GM12878 (cell line): ENCODE results near the gene CYS1. TPM values are rescaled to one million over a fixed set of nuclear protein-coding genes. Genes with fewer than 3 reads are reported as not detected.

Source experiments
- CBFB ChIP-seq: IDR thresholded peaks from 2 replicates; pipeline ENCODE4 v1.6.1; 2016; ENCODE audit warnings: antibody characterized with exemption, low read depth
- CHD4 ChIP-seq: fragments of 200-600 bp; sonication (generic); IDR thresholded peaks from 2 replicates; pipeline ENCODE4 v1.6.1; 2016; ENCODE audit warnings: mild to moderate bottlenecking
- KAT2A ChIP-seq: conservative IDR thresholded peaks from 2 replicates; pipeline ENCODE4 v1.6.1; 2011; ENCODE audit warnings: low read depth, low read length; ENCODE audit not compliant: control insufficient read depth
- NFIC ChIP-seq: IDR thresholded peaks from 2 replicates; pipeline ENCODE4 v1.6.1; 2012; ENCODE audit warnings: low read depth, mild to moderate bottlenecking, inconsistent platforms, low read length, moderate library complexity
- NFYB ChIP-seq: IDR thresholded peaks from 2 replicates; pipeline ENCODE4 v1.6.1; 2011; ENCODE audit warnings: low read depth, mild to moderate bottlenecking, low read length, improper control_type of control experiment, moderate library complexity; ENCODE audit not compliant: insufficient read depth
- REST ChIP-seq: IDR thresholded peaks from 2 replicates; pipeline ENCODE4 v1.6.1; 2012; ENCODE audit warnings: mild to moderate bottlenecking, low read depth, low read length
- SIN3A ChIP-seq: IDR thresholded peaks from 2 replicates; pipeline ENCODE4 v1.6.1; 2012; ENCODE audit warnings: low read depth, low read length, improper control_type of control experiment
- ZBTB33 ChIP-seq: fragments of 450-650 bp; IDR thresholded peaks from 2 replicates; pipeline ENCODE4 v1.6.1; 2017; ENCODE audit warnings: mild to moderate bottlenecking
- polyA plus RNA-seq, 11 experiments: library from polyadenylated mRNA; depleted of rRNA in 4 of 11; unstranded in 6 of 11; stranded (reverse) in 5 of 11; fragments of >200 nt; fragmentation: Nextera tagmentation in 4 of 11; fragmentation: Illumina TruSeq in 1 of 11; extraction: Ambion mirVana in 4 of 11; extraction: Trizol in 1 of 11; gene quantifications; 1 replicate in 1 of 11; 2 replicates in 10 of 11; pipeline versions ENCODE4 v1.2.1 to v1.2.3, GENCODE V29; 2011 to 2016; ENCODE audit warnings: inconsistent platforms in 2 of 11, missing spikeins in 2 of 11, low read depth in 1 of 11
- total RNA-seq, 4 experiments: library from RNA; depleted of rRNA in 3 of 4; stranded (reverse); fragments of >200 nt in 3 of 4; fragmentation: Illumina TruSeq in 1 of 4; extraction: Trizol in 1 of 4; gene quantifications; 2 replicates each; pipeline versions ENCODE4 v1.2.1 to v1.2.3, GENCODE V29; 2013 to 2021

The CYS1 gene
- total and polyA plus RNA-seq, 10 of the 15 experiments (the other 5 are each of a cell fraction or from before 2014, with no cell fraction given): 0.35 to 6.4 (median 2.5) TPM

GRCh38 chr2:10026940-10027569, 53.2 kb downstream of the CYS1 start (continued):
- TF ChIP-seq CBFB: no peak
- TF ChIP-seq NFIC: no peak
- no peak for TF ChIP-seq REST
- no peak for TF ChIP-seq KAT2A
- no peak for TF ChIP-seq CHD4
- no peak for TF ChIP-seq ZBTB33
- no peak for TF ChIP-seq NFYB
- no peak for TF ChIP-seq SIN3A
